GM19025 (cell line): ENCODE data around the gene PCBP4.

Source experiments
- ATAC-seq: cut with Tn5 transposase; IDR thresholded peaks from one replicate; pipeline ENCODE4 v1.9.1; 2021; ENCODE audit warnings: mild to moderate bottlenecking, low read depth, moderate library complexity; ENCODE audit not compliant: unreplicated experiment

PCBP4 gene

DNA sequence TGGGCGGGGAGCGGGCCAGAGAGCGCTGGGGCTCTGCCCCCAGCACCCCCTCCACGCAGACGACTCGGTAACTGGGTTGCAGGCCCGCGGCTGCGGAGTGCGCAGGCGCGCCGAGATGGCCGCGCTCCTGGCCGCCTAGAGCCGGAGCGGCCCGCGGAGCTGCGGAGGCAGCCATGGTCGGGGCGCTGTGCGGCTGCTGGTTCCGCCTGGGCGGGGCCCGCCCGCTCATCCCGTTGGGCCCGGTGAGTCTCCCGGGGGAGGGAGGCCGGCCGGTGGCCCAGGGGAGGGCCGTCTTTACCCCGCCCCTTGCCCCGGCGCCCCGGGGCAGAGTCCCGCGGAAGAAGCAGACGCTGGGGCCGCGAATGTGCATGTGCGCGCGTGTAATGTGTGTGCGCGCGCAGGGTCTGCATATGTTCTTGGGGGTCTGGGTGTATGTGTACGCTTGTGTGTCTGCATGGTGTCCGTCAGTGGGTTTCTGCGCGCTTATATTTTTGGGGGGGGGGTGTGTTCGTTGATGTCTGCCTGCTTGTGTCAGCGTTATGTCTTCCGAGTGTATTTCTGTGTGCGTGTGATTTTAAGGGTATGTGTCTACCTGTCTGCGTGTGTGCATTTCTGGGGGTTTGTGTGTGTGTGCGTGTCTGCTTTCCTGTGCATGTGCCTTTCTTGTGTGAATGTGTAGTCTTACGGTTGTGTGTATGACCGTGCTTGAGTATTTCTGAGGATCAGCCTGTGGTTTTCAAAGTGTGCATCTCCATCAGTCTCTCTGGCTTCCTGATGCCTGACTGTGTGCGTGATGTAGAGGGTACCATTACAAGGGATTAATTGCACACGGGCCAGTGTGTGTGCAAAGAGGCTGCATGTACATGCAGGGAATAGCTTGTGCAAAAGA lies 8.0 kb upstream of the PCBP4 start, which contains the start of gene ABHD14A:
TSS of gene ABHD14A (plus strand) at position 102 of the 889 bp plus-strand sequence. CDS start at position 174, 72 bp downstream.
- peak; percentile 57 for ATAC-seq

DNA sequence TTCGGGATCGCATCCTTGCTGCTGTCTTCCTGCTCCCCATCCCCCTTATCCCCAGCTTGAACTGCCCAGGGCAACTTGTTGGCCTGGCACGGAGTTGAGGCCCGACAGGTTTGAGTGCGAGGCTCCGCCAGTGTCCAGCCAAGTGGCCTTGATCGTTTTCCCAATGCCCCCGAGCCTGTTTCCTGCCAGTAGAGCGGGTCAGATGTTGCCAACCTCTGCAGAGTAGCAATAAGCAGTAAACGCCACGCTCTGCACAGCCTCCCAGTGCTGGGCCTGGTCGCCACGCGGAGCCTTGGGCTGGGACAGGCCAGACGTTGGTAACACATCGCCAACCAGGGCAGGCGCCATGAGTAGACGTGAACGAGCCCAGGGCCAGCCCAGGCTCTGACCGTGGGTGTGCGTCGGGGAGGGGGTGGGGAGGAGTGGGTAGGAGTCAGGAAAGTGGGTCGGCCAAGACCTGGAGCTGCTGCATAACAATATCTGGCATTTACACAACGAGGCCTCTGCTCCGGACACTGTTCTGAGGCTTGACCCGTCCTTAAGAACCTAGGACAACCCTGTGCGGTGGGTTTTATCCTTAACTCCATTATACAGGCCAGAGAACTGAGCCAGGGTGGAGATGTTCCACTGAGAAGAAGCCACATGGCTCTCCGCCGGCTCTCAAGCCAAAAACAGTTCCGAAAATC lies 7.2 kb upstream of the PCBP4 start:
- ATAC-seq, result no peak

DNA sequence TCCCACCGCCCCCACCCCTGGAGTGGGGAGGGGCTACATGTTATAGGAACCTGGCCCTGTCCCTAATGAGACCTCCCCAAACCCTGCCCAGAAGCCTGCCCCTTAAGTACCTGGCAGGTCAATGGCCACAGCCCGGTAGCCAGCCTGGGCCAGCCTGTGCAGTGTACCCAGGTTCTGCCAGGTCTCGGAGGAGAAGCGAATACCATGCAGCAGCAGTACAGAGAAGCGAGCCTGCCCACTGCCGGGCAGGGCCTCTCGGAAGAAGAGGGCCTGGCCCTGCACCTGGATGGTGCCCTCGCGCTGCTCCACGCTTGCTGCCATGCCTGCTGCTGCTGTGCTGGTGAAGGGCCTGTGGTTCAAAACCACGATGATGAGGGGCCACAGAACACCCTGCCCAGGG lies 4.1 kb upstream of the PCBP4 start:
- ATAC-seq, result no peak

DNA sequence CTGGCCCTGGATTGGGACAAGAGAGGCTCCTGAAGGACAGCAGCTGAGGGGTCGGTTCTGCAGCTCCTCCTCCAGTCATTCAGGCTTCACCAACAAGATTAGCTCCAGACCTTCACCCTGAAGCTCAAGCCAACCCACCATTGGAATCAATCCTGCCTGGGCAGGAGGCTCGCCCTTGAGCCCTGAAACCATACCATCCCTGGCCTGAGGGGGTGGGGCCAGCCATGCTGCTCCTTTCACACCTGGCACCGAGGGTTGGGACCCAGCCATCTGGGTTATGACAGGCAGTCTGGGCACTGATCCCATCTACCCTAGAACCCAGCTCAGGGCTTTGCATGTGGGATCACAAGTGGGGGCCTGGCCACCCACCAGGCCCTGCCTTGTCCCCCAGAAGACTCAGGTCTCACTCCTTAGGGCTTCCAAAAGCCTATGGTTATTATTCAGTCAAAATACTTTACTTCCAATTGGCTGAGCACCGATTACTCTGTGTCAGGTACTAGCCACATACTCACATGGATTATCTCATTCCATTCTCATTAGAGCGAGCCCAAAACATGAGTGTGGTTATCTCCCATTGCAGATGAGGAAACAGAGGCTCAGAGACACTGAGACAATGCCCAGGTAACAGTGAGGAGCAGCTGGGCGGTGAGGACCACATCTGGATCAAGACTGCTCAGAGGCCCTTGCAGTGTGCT lies 3.5 kb upstream of the PCBP4 start:
- no peak for ATAC-seq

DNA sequence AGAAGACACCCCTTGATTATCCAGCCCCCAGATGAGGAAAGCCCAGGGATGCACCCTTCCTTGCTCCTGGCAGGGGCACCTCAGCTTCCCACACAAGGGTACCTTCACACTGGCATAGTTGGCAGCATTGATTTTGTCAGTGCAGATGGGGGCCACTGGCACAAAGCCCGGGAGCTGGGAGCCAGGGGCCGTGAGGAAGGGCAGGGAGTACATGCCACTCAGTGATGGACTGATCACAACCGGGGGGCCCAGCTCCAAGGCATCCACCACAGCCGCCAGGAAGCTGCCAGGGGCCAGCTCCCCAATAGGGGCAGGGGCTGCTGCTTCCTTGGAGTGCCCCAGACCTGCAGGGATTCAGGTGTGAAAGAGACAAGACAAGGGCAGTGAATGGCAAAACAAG lies 2.6 kb upstream of the PCBP4 start:
- no peak for ATAC-seq

DNA sequence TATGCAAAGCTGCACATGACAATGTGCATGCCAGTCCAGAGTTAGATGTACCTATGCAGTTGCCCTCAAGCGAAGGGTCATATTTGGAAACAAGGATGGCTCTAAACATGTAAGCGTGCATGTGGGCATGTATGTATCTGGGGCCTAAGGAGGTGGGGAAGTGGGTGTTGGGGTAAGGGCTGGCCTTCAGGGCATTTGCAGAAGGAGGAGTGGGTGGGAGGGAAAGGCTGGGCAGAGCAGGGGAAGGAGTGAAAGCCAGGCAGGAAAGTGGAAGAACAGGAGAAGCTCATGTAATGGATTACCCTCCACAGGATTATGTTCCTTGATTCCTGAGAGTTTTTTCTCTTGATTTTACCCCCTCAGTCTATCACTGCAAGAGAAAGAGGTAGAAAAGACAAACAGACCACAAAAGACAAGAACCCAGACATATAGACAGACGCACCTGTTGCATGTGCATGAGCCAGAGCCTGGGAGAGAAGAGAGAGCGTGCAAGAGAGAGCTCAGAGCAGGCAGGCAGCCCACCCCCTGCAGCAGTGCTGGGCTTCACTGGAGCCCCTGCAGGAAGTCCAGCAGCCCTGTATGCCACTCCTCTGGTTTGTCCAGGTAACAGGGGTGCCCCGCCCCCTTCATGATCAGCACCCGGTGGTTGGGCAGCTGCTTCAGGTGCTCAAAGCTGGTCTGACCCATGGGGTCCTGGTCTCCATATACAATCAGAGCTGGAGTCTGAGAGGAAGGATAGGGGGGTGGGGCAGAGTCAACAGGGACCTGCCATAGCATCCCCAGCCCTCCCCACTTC lies 1.8 kb upstream of the PCBP4 start:
- ATAC-seq, result no peak

DNA sequence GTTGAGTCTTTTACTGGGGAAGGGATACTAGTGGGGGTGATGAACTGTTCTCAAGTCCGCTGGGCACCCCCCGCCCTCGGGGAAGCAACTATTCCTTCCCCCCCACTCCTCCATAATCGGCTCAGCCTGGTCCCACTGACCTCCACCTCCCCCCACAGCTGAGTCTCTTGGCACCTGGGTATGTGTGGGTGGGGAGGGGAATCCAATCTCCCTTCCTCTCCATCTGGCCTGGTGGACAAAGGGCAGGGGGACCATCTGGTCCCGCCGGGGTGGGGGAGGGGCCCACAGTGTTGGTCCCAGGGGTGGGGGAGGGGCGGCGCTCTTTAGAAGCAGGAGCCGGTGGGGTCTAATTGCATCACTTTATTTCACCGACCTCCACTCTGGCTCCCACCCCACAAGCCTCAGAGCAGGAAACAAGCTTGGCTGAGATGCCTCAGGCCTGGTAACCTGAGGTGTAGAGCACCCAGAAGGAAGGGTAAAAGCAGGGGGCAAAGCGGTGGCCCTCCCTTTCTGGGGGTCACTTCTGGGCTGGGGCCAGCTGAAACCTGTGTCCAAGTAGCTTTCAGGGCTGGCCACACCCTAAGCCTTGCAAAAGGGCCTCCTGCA lies 1.0 kb upstream of the PCBP4 start:
- ATAC-seq, result no peak

DNA sequence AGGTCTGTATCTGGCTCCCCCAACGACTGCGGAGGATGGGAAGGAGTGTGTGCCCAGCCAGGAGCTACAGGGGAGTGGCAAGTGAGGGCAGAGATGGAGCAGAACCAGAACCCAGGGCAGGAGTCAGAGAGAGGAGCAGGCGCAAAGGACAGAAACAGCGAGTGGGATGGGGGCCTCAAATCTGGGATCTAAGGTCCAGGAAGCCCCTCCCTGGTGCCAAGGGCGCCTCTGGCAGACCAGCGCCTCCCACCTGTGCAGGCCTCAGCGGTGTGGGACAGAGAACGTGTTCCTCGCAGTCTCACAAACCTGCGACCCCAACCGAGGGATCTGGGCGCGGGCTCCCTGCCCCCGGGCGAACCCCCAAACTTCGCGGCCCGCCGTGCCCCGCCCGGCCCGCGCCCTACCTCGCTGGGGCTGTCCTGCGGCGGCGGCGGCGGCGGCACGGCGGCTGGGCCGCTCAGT lies 301 bp downstream of the PCBP4 start:
- ATAC-seq, result peak; percentile 33

DNA sequence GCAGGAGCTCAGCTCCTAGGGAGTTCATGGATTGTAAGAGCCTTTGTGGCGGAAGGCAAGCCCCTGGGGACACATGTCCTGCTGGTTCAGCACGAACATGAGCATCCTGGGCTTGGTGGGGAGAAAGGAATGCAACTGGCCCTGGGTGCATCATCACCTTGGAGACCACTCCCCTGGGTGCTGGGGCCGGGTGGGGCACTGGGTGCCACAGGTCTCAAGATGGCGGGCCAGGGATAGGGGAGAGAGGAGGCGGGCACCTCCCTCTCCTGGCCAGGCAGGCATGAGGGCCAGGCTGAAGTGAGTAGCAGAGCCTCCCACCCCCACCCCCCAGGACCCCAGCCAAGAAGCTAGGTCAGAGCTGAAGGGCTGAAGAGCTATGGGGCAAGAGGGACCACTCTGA lies 768 bp downstream of the PCBP4 start:
- ATAC-seq, result no peak

DNA sequence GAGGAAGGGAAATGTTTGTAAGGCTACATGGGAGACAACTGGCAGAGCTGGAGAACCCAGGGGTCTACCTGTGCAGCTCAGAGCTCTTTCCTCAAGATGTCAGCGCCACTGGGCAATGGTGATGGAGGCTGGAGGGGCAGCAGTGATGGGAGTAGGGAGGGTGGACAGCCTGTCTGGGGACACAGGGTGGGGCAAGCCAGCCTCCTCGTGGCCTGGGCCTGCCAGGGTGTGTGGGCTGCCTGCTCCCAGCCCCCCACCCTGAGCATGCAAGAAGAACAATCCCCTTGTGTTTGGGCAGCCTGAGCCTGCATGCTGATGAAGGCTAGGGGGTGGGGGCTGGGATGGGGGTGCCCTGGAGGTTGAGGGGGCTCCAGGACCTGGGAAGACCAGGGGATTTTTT lies 1.2 kb downstream of the PCBP4 start:
- no peak for ATAC-seq

DNA sequence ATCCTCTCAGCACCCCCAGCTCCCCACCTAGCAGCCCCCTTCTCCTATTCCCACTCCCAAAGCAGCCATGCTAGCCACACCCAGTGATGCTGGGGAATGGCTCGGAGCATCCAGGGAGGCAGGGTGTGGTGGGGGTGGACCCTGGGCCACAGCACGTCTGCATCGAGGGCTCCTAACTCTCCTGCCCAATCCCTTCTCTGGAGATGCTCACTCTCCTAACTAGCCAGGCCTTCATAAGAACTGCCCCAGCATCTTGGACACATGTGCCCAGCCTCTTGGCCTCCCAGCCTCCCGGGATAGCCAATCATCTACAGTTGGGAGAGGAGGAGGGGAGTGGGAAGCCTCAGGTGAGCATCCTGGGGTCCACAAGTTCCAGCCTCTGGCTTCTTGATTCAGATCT lies 2.7 kb downstream of the PCBP4 start:
- no peak for ATAC-seq

DNA sequence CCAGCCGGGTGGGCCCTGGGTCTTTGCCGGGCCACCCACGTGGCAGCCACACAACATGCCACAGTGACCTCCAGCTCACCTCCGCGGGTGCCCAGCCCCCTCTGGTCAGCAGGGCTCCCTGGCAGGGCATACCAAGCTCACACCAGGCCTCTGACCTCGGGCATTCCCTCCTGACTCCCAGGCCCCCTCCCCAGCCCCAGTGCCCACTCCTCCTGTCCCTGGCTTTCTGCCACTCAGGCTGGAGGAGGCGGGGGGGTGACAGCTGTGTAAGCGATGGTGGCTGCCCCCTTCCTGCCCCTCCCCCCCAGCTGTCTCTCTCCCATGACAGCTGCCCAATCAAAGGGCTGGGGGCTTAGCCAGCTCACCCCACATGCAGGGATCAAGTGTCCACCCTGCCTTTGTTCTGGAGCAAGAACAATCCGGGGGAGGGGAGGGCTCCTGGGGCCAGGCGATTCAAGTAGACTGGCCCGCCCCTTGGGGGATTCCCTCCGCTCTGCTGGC lies 3.3 kb downstream of the PCBP4 start:
- ATAC-seq, result no peak

DNA sequence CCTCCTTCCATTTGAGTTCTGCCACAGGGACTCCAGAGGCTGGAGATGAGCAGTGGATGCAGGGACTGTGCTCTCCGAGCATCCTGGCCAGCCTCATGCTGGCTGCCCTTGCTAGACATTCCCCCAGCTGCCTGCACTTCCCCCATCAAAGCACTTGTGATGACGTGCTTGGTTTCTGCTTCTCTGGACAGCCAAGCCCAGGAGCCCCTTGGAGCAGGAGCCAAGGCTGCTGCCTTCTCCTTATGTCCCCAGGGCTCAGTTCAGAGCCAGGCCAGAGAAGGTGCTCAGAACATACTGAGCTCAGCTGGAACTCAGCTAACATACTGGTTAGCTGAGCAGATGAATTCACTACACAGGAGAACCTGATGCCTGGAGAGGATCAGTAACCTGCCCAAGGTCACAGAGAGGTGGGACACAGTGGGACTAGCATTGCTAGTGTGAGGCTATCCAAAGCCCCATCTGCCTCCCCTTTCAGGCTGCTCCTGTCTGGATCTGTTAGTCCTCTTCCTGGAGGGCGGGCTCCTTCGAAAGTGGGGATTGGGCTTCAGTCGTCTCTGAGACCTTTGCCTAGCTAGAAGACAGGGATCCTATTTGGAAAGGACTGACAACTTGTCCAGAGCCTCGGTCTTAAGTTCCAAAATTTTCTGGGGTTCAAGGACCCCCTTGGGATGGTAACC lies 4.3 kb downstream of the PCBP4 start:
- ATAC-seq, result no peak

DNA sequence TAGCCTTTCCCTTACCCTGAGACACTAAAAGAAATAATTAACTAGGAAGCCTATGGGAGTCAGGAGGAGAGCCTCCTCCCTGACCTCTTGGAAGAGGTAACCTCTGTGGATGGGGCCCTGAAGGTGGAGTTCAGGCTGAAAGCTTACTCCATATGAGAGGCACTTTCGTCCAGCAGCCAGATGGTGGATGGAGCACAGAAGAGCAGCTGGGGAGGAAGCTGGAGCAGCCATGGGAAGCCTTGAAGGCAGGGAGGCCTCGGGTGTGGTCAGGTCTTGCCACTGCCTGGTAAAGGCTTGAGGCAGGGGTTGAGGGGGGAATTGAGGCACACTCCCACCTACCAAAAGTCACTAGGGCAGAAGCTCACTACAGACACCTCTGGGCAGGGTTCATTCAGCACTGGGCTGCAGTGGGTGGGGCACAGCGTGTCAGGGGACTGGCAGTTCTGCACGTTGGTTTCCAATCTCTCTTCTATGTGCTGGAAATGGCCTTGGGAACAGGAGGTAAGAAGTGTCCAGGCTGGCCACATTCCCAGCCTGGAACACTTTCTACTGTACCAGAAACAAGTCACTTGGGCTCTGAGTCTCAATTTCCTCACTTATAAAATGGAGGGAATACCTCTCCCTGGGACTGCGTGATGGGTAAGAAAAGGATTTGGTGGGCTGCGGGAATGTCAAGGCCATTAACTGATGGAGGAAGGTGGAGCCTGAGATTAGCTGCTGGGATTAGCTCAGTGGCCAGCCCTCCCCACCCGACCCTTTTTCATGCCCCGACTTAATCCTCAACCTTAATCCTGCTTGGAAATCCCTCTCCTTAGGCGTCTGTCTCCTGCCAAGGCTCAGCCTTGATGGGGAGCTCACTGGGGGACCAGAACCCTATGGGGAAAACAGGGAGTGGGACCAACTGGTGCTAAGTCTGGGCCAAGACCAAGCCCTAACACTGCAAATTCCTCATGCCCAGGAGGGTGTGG lies 5.4 kb downstream of the PCBP4 start:
- ATAC-seq, result no peak

DNA sequence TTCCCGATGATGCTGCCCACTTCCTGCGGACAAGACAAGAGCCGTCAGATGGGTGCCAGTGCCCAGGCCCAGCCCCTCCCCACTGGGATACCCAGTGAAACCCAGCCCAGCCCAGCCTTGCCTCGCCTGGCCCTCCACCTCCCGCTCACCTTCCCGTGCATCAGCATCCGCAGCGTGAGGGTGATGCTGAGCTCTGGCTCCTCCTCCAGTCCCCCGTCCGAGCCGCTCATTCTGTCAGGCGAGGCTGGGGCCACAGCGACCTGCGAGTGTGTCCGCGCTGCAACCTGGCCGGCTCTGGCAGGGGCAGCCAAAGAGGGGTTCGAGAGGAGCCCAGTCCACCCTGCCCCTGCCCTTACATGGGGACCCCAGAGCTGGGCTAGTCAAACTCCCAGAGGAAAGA lies 6.2 kb downstream of the PCBP4 start:
- no peak for ATAC-seq

DNA sequence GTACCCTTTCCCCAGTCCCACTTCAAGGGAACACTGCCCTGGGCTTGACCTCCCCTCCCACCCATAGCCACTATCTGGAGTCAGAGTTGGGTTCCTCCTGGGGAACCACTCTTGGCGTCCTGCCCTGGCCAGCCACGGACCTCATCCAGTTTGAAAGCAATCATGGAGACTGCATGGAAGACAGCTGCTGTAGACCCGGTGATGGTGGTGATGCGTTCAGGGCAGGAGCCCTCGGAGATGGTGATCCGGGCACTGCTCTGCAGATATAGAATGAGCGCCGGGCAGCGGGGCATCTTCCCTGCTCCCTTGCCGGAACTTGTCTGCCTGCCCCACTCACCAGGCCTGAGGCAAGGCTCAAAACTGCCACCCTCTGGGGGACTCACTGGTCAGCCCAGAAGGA lies 6.9 kb downstream of the PCBP4 start:
- ATAC-seq, result no peak

DNA sequence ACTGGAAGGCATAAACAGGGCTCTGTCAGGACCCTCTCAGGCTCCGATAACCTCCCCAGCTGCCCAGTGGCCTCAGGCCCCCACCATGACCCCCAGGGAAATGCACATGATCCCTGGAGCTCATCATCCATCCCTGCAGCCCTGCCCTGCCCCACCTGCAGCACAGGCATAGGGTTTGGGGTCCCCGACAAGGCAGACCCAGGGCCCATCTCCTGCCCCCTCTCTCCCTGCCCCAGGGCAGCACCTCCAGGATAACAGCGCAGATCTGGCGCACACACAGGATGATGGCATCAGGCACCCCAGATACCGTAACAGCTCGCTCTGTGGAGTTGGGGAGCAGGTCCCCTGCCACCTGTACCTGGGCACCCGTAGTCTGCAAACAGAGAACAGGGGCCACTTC lies 7.6 kb downstream of the PCBP4 start:
- no peak for ATAC-seq
